ENCODE data around the gene GPX1.
"Not testable (repeated sequence)": the region's sequence is repeated elsewhere in the genome, so short reads cannot be mapped to it uniquely, and the experiment has no call there.

- not testable (repeated sequence) for TF ChIP-seq CTCF (IDR thresholded peaks at IDR 0.05); ZFX (IDR thresholded peaks at IDR 0.05; ENCODE audit: borderline replicate concordance)
These were observed 47.4 kb upstream of the GPX1 start for GRCh38 chr3:49405570-49405969.
